Measurements from ENCODE around the gene FHOD3.

GRCh38 chr18:36640021-36640952 is 342.8 kb downstream of the FHOD3 start:
- TF ChIP-seq EZH2phosphoT487 (IDR thresholded peaks at IDR 0.05; ENCODE audit: low read length) (no peak), EZH2 (optimal IDR thresholded peaks at IDR 0.05; ENCODE audit: low read depth, low read length) (no peak)

Measured in MM.1S (cell line).